Mononuclear cell (primary cell): Measurements from ENCODE around the gene D2HGDH. TPM values are rescaled to one million over a fixed set of nuclear protein-coding genes. Genes with fewer than 3 reads are reported as not detected.
"Not testable (repeated sequence)": the region's sequence is repeated elsewhere in the genome, so short reads cannot be mapped to it uniquely, and the experiment has no call there.

ENCODE experiments used
- H3K27me3 ChIP-seq: 2 replicates; pipeline ENCODE4 v1.6.0; 2011; ENCODE audit warnings: low read length, control low read depth; ENCODE audit not compliant: insufficient read depth
- H3K4me1 ChIP-seq: 2 replicates; pipeline ENCODE4 v1.5.1; 2011; ENCODE audit warnings: mild to moderate bottlenecking, low read length, control low read depth; ENCODE audit not compliant: insufficient read depth
- H3K4me3 ChIP-seq: 2 replicates; pipeline ENCODE4 v1.5.1; 2011; ENCODE audit warnings: mild to moderate bottlenecking, low read length, moderate library complexity
- H3K9me3 ChIP-seq: 2 replicates; pipeline ENCODE4 v1.5.1; 2011; ENCODE audit warnings: low read depth, mild to moderate bottlenecking, control low read depth, low read length
- total RNA-seq: library from RNA; depleted of rRNA; stranded (reverse); fragments of >200 nt; gene quantifications from one replicate; pipeline ENCODE4 v1.2.3, GENCODE V29; 2012

The D2HGDH gene
- total RNA-seq, 1 donor = 7.7 TPM

GRCh38 chr2:241798631-241799521 lies 64.4 kb downstream of the D2HGDH start:
- H3K4me3 ChIP-seq = no peak overlapping the region
- H3K27me3 ChIP-seq = peaks cover 5% of the 10 kb centered on the region
- no peaks in the 10 kb centered on the region for H3K9me3 ChIP-seq
- peaks cover 7% of the 10 kb centered on the region for H3K4me1 ChIP-seq

GRCh38 chr2:241799522-241800197 lies 65.2 kb downstream of the D2HGDH start:
- peaks cover 9% of the 10 kb centered on the region for H3K27me3 ChIP-seq
- no peak overlapping the region for H3K4me3 ChIP-seq
- H3K4me1 ChIP-seq = peaks cover 15% of the 10 kb centered on the region
- H3K9me3 ChIP-seq = no peaks in the 10 kb centered on the region

- Histone ChIP-seq H3K4me1 (peaks cover 18% of the 10 kb centered on the region), H3K27me3 (peaks cover 12% of the 10 kb centered on the region)
- H3K4me3 ChIP-seq, H3K9me3 ChIP-seq: not testable (repeated sequence)
Observed at GRCh38 chr2:241800198-241800903, 65.9 kb downstream of the D2HGDH start.

GRCh38 chr2:241801611-241802420 lies 67.4 kb downstream of the D2HGDH start:
- Histone ChIP-seq H3K9me3 (no peaks in the 10 kb centered on the region), H3K4me1 (peaks cover 18% of the 10 kb centered on the region), H3K4me3 (no peak overlapping the region), H3K27me3 (peaks cover 12% of the 10 kb centered on the region)

GRCh38 chr2:241802421-241803318 lies 68.2 kb downstream of the D2HGDH start:
- Histone ChIP-seq H3K9me3 (no peaks in the 10 kb centered on the region), H3K4me3 (no peak overlapping the region), H3K27me3 (peaks cover 12% of the 10 kb centered on the region), H3K4me1 (peaks cover 18% of the 10 kb centered on the region)

GRCh38 chr2:241803387-241804325 lies 69.2 kb downstream of the D2HGDH start:
- Histone ChIP-seq H3K4me3 (peak overlapping the region; percentile 12), H3K27me3 (peaks cover 12% of the 10 kb centered on the region), H3K4me1 (peaks cover 18% of the 10 kb centered on the region)

GRCh38 chr2:241804326-241805229 lies 70.1 kb downstream of the D2HGDH start:
- H3K27me3 ChIP-seq = peaks cover 12% of the 10 kb centered on the region
- peaks cover 18% of the 10 kb centered on the region for H3K4me1 ChIP-seq
- no peaks in the 10 kb centered on the region for H3K9me3 ChIP-seq
- no peak overlapping the region for H3K4me3 ChIP-seq

More at GRCh38 chr2:241803387-241804325, 69.2 kb downstream of the D2HGDH start:
- no peaks in the 10 kb centered on the region for H3K9me3 ChIP-seq

- peaks cover 12% of the 10 kb centered on the region for H3K27me3 ChIP-seq
- H3K4me1 ChIP-seq = peaks cover 18% of the 10 kb centered on the region
- not testable (repeated sequence) for H3K9me3 ChIP-seq
Observed at GRCh38 chr2:241806217-241806616, 71.8 kb downstream of the D2HGDH start.

GRCh38 chr2:241808051-241808720 lies 73.8 kb downstream of the D2HGDH start:
- Histone ChIP-seq H3K27me3 (peaks cover 8% of the 10 kb centered on the region), H3K4me1 (peaks cover 17% of the 10 kb centered on the region), H3K4me3 (no peak overlapping the region), H3K9me3 (no peaks in the 10 kb centered on the region)

More at GRCh38 chr2:241806217-241806616, 71.8 kb downstream of the D2HGDH start:
- not testable (repeated sequence) for H3K4me3 ChIP-seq

- H3K4me3 ChIP-seq = no peak within 1 kb of the TSS
- no peaks in the 10 kb centered on the region for H3K9me3 ChIP-seq
- peaks cover 7% of the 10 kb centered on the region for H3K27me3 ChIP-seq
- peaks cover 11% of the 10 kb centered on the region for H3K4me1 ChIP-seq
Observed at GRCh38 chr2:241808721-241809382, 74.4 kb downstream of the D2HGDH start, which contains the start of gene NEU4. NEU4 (plus strand) TSS chr2:241809193; CDS start chr2:241814485, 5,292 bp downstream.
